Suprapubic skin (tissue), 3 donors: Measurements from ENCODE around the gene ISM1.

Experiments
- POLR2A ChIP-seq, 2 donors: fragments of 450-650 bp; IDR thresholded peaks; one replicate each; pipeline ENCODE4 v1.6.1; 2017; ENCODE audit warnings: antibody characterized with exemption in 2 of 2, mild to moderate bottlenecking in 2 of 2, moderate library complexity in 2 of 2
- TF ChIP-seq, protein P1 (sequence below), 2 donors: fragments of 200-600 bp in 1 of 2; fragments of 450-650 bp in 1 of 2; sonication (generic) in 1 of 2; IDR thresholded peaks; one replicate each; pipeline ENCODE4 v1.5.1; 2016 to 2019; ENCODE audit warnings: antibody characterized with exemption in 2 of 2, mild to moderate bottlenecking in 1 of 2, moderate library complexity in 1 of 2

DNA sequence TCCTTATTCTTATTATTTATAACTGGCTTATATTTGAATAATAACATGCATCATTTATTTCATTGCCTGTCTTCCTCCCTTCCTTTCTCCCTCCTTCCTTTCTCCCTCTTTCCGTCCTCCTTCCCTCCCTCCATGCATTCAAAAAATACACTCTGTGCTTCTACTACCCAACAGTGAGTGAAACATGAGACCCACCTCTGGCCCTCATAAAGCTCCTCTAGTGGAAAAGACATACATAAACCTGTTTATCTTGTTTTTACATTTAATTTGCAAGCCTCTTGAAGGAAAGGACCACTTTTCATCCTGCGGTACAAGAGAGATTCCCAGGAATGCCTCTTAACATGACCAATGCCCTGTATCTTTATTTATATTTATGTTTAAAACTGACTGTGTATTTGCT, 21.8 kb upstream of the ISM1 start:
- TF ChIP-seq POLR2A (IDR thresholded peaks at IDR 0.05): no peak
- TF ChIP-seq, protein P1, sequence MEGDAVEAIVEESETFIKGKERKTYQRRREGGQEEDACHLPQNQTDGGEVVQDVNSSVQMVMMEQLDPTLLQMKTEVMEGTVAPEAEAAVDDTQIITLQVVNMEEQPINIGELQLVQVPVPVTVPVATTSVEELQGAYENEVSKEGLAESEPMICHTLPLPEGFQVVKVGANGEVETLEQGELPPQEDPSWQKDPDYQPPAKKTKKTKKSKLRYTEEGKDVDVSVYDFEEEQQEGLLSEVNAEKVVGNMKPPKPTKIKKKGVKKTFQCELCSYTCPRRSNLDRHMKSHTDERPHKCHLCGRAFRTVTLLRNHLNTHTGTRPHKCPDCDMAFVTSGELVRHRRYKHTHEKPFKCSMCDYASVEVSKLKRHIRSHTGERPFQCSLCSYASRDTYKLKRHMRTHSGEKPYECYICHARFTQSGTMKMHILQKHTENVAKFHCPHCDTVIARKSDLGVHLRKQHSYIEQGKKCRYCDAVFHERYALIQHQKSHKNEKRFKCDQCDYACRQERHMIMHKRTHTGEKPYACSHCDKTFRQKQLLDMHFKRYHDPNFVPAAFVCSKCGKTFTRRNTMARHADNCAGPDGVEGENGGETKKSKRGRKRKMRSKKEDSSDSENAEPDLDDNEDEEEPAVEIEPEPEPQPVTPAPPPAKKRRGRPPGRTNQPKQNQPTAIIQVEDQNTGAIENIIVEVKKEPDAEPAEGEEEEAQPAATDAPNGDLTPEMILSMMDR (IDR thresholded peaks at IDR 0.05): no peak
